ENCODE results near the gene GNAZ.
"Not testable (repeated sequence)": the region's sequence is repeated elsewhere in the genome, so short reads cannot be mapped to it uniquely, and the experiment has no call there.

Gene GNAZ

GRCh38 chr22:23045461-23045860 lies 24.9 kb upstream of the GNAZ start:
- DNase-seq (ENCODE audit: low read depth), result no peak
- H3K4me3 ChIP-seq (ENCODE audit: low read depth, low read length), result no peak overlapping the region
- TF ChIP-seq CTCF (IDR thresholded peaks at IDR 0.05; ENCODE audit: low read depth, low read length, missing control alignments), result no peak

DNA sequence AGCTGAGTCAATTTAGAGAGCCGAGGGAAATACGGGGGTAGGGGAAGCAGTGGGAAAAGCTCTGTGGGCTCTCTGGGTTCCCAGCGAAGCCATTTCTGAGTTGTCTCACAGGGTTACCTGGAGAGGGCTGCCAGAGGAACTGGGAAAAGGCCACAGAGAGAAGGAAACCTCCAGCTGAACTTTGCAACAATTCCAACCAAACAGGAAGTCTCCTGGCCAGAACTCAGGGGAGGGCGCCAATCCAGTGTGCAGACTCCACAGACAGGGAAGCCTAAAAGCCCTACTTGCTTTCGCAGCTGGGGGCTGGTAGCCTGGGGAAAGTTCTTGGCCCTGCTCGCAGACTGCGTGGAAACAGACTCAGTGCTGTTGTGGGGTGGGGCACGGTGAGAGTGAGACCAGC lies 23.1 kb upstream of the GNAZ start:
- DNase-seq (ENCODE audit: low read depth), result no peak
- H3K4me3 ChIP-seq (ENCODE audit: low read depth, low read length), result no peak overlapping the region
- no peak for TF ChIP-seq CTCF (IDR thresholded peaks at IDR 0.05; ENCODE audit: low read depth, low read length, missing control alignments)

GRCh38 chr22:23047742-23048141 lies 22.6 kb upstream of the GNAZ start:
- TF ChIP-seq CTCF (IDR thresholded peaks at IDR 0.05; ENCODE audit: low read depth, low read length, missing control alignments), result no peak
- DNase-seq (ENCODE audit: low read depth), result no peak
- no peak overlapping the region for H3K4me3 ChIP-seq (ENCODE audit: low read depth, low read length)

- not testable (repeated sequence) for DNase-seq (ENCODE audit: low read depth); H3K4me3 ChIP-seq (ENCODE audit: low read depth, low read length)
Measured at GRCh38 chr22:23050546-23050945, 19.8 kb upstream of the GNAZ start.

- DNase-seq (ENCODE audit: low read depth), result no peak
- TF ChIP-seq CTCF (IDR thresholded peaks at IDR 0.05; ENCODE audit: low read depth, low read length, missing control alignments), result no peak
- no peak overlapping the region for H3K4me3 ChIP-seq (ENCODE audit: low read depth, low read length)
Measured at GRCh38 chr22:23053051-23053707, 17.1 kb upstream of the GNAZ start.

- no peak for DNase-seq (ENCODE audit: low read depth)
- no peak for TF ChIP-seq CTCF (IDR thresholded peaks at IDR 0.05; ENCODE audit: low read depth, low read length, missing control alignments)
- no peak overlapping the region for H3K4me3 ChIP-seq (ENCODE audit: low read depth, low read length)
Measured at GRCh38 chr22:23053912-23054530, 16.3 kb upstream of the GNAZ start.

GRCh38 chr22:23054531-23055257 lies 15.6 kb upstream of the GNAZ start:
- no peak for DNase-seq (ENCODE audit: low read depth)
- no peak for TF ChIP-seq CTCF (IDR thresholded peaks at IDR 0.05; ENCODE audit: low read depth, low read length, missing control alignments)
- H3K4me3 ChIP-seq (ENCODE audit: low read depth, low read length), result no peak overlapping the region

Data from GM12864 (cell line).